GM21526 (cell line): ENCODE data around the gene TDRD10.

Experiments used
- ATAC-seq: cut with Tn5 transposase; IDR thresholded peaks from one replicate; pipeline ENCODE4 v1.9.1; 2021; ENCODE audit warnings: moderate library complexity; ENCODE audit not compliant: unreplicated experiment, low FRiP score

The TDRD10 gene

GRCh38 chr1:154575147-154575927 lies 73.3 kb downstream of the TDRD10 start:
- ATAC-seq, result no peak

DNA sequence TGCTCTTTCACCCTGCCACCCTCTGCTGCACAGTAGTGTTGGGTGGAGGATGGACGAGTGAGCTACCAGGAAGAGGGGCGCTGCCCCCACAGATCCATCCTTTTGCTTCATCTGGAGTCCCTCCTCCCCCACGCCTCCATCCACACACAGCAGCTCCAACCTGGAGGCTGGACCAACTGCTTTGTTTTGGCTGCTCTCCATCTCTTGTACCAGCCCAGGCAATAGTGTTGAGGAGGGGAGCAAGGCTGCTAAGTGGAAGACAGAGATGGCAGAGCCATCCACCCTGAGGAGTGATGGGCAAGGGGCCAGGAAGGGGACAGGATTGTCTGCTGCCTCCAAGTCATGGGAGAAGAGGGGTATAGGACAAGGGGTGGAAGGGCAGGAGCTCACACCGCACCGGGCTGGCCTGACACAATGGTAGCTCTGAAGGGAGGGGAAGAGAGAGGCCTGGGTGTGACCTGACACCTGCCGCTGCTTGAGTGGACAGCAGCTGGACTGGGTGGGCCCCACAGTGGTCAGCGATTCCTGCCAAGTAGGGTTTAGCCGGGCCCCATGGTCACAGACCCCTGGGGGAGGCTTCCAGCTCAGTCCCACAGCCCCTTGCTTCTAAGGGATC lies 74.0 kb downstream of the TDRD10 start:
- ATAC-seq, result no peak

DNA sequence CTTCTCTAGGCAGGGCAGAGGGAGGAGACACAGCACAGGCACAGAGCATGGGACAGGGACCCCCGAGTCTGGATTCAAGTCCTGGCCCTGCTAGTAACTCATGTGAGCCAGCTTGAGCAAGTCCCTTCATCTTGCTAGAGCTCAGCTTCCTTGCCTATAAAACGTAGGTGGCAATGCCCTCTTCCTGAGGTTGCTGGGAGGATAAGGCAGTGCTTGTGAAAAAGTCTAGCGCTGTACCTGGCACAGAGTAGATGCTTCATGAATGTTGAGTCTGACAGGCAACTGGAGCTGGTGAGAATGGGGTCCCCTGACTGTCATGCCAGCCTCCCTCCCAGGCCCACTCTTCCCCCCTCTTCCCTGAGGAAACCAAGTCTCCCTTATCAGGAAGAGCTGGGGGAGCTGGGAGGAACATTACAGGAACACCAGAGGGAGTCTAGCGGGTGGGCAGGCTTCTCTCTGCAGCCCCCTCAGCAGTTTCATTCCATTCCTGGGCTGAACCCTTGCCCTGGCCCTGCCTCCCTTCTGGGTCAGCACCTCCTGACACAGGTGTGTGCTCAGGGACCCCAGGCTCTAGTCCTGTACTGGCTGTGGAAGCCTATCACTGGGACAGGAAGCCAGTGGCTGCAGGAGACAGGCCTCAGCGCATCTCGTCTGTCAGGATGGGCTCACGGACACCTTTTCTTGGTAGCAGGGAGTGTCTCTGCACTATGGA lies 75.5 kb downstream of the TDRD10 start:
- ATAC-seq, result no peak

DNA sequence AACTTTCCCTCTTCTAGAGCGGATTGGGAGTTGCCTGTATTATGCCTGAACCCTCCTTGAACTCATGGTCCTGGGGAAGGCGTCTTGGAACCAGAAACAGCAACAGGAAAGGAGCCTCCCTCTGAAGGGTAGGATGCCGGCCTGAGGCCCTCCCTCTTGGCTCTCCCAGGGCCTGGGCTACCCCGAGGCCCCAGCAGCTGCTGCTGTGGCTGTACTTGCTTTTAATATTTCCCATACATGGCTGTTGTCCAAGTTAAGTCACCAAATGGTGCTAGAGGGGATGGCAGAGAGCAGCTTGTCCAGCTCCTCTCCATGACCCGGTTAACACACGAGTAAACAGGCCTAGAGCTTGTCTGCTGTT lies 76.0 kb downstream of the TDRD10 start:
- ATAC-seq, result no peak

DNA sequence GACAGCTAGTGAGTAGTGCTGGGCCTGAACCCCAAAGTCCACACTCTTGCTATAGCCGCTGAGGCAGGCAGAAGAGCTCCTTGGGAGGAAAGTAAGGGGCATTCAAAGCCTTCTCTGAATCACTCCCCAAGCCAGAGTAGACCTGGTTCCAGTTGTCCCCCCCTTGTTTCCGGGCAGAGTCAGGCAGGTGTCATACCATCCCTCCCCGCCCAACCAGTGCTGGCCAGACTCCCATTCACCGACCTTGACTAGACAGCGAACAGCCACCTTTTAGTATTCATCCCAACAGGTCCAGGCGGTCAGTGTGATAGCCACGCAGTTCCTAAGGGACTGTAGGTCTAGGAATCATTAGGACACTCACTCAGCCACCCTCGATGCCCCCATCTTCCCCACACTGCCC lies 77.4 kb downstream of the TDRD10 start:
- no peak for ATAC-seq

DNA sequence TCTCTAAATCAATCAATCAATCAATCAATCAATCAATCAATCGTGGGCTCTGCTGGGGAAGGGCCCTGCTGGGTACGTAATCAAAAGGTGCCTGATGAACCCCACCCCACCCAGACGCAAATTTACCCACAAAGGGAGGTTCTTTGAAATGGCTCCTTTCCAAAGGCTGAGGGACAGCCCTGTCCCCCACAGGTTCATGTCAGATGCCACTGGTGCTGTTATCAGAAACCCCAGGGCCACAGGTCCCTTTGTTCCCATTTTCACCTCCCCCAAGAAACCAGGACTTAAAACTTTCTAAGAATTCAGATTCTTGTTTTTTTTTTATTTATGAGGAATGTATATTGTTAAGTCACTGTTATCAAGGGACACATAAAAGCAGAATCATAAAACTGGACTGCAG lies 79.7 kb downstream of the TDRD10 start:
- ATAC-seq, result no peak

GRCh38 chr1:154582885-154583284 lies 80.9 kb downstream of the TDRD10 start:
- no peak for ATAC-seq

DNA sequence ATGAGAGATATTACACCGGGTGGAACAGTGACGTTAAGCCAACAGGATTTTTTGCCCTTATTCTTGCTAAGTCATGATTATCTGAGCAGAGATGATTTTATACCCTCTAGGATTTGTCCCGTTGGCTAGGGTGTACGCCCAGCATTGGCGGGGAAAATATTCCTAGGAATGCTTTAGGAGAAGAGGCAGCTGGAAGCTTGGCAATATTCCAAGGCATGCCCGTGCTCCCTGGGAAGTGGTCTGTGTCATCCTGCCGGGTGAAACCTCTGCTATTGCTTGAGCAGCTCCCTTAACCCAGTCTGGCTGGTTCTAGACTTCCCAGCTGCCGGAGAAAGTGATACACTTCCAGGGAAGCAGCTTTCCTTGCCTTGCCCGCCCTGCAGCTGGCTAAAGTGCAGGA lies 81.8 kb downstream of the TDRD10 start:
- no peak for ATAC-seq

- ATAC-seq, result no peak
Observed at GRCh38 chr1:154584267-154584994, 82.4 kb downstream of the TDRD10 start.

- no peak for ATAC-seq
Observed at GRCh38 chr1:154586231-154586630, 84.2 kb downstream of the TDRD10 start.

- ATAC-seq, result no peak
Observed at GRCh38 chr1:154586641-154587040, 84.6 kb downstream of the TDRD10 start.

DNA sequence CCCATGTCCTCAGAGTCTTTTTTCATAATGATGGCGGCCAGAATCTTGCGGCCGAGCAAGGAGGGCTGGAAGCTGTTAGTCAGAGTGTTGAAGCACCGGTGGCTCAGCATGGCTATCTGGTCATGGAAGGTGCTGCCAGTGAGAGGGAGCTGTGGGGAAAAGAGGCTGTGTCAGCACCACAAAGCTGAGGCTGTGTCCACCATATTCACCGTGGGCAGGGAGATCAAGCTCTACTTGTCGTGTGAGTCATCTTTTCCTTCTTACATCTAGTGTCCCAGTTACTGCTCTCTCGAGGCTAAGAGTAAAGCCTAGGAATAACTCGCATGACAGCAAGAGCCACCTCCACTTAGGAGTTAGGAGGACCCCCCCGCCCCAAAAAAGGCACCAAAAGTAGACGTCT lies 87.8 kb downstream of the TDRD10 start:
- ATAC-seq, result no peak

- ATAC-seq, result no peak
Observed at GRCh38 chr1:154590756-154591155, 88.7 kb downstream of the TDRD10 start.

GRCh38 chr1:154591206-154591605 lies 89.2 kb downstream of the TDRD10 start:
- no peak for ATAC-seq

GRCh38 chr1:154593390-154593789 lies 91.4 kb downstream of the TDRD10 start:
- no peak for ATAC-seq

DNA sequence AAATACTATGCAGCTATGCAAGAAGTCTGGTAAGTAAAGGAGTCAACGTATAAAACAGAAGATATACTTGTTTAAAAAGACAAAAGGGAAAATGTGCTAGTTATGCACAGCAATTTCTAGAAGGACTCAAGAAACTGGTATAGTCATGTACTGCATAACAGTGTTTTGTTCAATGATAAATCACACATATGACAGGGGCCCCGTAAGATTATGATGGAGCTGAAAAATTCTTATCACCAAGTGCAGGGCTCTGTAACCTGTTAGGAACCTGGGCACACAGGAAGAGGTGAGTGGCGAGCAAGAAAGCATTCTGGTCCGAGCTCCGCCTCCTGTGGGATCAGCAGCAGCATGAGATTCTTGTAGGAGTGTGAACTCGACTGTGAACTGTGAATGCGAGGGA lies 92.8 kb downstream of the TDRD10 start:
- no peak for ATAC-seq

- ATAC-seq, result no peak
Observed at GRCh38 chr1:154595621-154596020, 93.6 kb downstream of the TDRD10 start.
